Endothelial cell of umbilical vein (primary cell): ENCODE data around the gene USF2. TPM values are rescaled to one million over a fixed set of nuclear protein-coding genes. Genes with fewer than 3 reads are reported as not detected.

Experiments
- BruUV-seq: library from RNA; stranded (reverse); fragments of 400-500 nt; replicated peaks from 2 replicates; lab custom pipeline; 2021; lab: Mats Ljungman, UMichigan
- CTCF ChIA-PET: fragments of 300-600, 350-600 bp; sonication (Branson Sonifier 250); formaldehyde crosslinking; loops from one replicate; lab custom pipeline; 2021; ENCODE audit warnings: antibody characterized with exemption, inconsistent platforms; lab: Charles Lee
- POLR2A ChIA-PET: fragments of 300-600, 350-600 bp; sonication (Branson Sonifier 250); formaldehyde crosslinking; loops from one replicate; lab custom pipeline; 2021; ENCODE audit warnings: antibody characterized with exemption, inconsistent platforms; lab: Charles Lee
- DNase-seq: peaks from one replicate; pipeline ENCODE4 v3.0.0-alpha.2; 2011; ENCODE audit warnings: low read depth, low spot score
- FAIRE-seq: peaks from 2 replicates; lab custom pipeline; 2011; peaks lifted over from hg19 to GRCh38; lab: Jason Lieb, UNC
- H2AFZ ChIP-seq: 2 replicates; pipeline ENCODE4 v1.6.0; 2012; ENCODE audit warnings: low read depth, low read length, control low read depth, inconsistent platforms
- H3K27ac ChIP-seq: 2 replicates; pipeline ENCODE4 v1.5.1; 2011; ENCODE audit warnings: low read depth, mild to moderate bottlenecking, control low read depth, low read length, moderate library complexity; ENCODE audit not compliant: insufficient read depth
- H3K27me3 ChIP-seq, 2 experiments: 2 replicates each; pipeline versions ENCODE4 v1.6.0 to v1.6.1; 2011; ENCODE audit warnings: low read length in 2 of 2, mixed read lengths in 1 of 2; ENCODE audit not compliant: control insufficient read depth in 2 of 2, insufficient read depth in 2 of 2
- H3K36me3 ChIP-seq, 2 experiments: 2 replicates in 1 of 2; 3 replicates in 1 of 2; pipeline ENCODE4 v1.5.1; 2011; ENCODE audit warnings: low read length in 2 of 2, mild to moderate bottlenecking in 1 of 2, moderate library complexity in 1 of 2; ENCODE audit not compliant: control insufficient read depth in 2 of 2, insufficient read depth in 2 of 2; ENCODE audit errors: extremely low read depth in 1 of 2
- H3K4me1 ChIP-seq: 3 replicates; pipeline ENCODE4 v1.5.1; 2011; ENCODE audit warnings: mild to moderate bottlenecking, low read length; ENCODE audit not compliant: control insufficient read depth, insufficient read depth; ENCODE audit errors: extremely low read depth
- H3K4me2 ChIP-seq: 2 replicates; pipeline ENCODE4 v1.6.1; 2011; ENCODE audit warnings: low read length, control low read depth, mixed read lengths; ENCODE audit not compliant: insufficient read depth
- H3K4me3 ChIP-seq, 3 experiments: fragments of 200-600 bp in 1 of 3; sonication (generic), shearing (Covaris generic) in 1 of 3; replicated peaks in 1 of 3; 2 replicates each; pipeline ENCODE4 v1.5.1; 2011 to 2016; ENCODE audit warnings: control low read depth in 3 of 3, low read length in 3 of 3, mild to moderate bottlenecking in 2 of 3, inconsistent platforms in 1 of 3, low read depth in 1 of 3, moderate library complexity in 1 of 3; ENCODE audit not compliant: insufficient read depth in 1 of 3
- H3K79me2 ChIP-seq: 2 replicates; pipeline ENCODE4 v1.6.0; 2012; ENCODE audit warnings: low read length, inconsistent platforms; ENCODE audit not compliant: control insufficient read depth, insufficient read depth
- H3K9ac ChIP-seq: replicated peaks from 2 replicates; pipeline ENCODE3; 2011; ENCODE audit warnings: low read length, control low read depth; ENCODE audit not compliant: insufficient read depth; ENCODE audit errors: extremely low read depth
- H3K9me1 ChIP-seq: replicated peaks from 3 replicates; pipeline ENCODE4 v1.6.0; 2011; ENCODE audit warnings: mild to moderate bottlenecking, low read length; ENCODE audit not compliant: control insufficient read depth, insufficient read depth; ENCODE audit errors: extremely low read depth
- H3K9me3 ChIP-seq: replicated peaks from 2 replicates; pipeline ENCODE4 v1.5.1; 2012; ENCODE audit warnings: low read length, inconsistent platforms; ENCODE audit not compliant: control insufficient read depth, insufficient read depth
- H4K20me1 ChIP-seq: replicated peaks from 2 replicates; pipeline ENCODE3; 2011; ENCODE audit warnings: mild to moderate bottlenecking, low read length; ENCODE audit not compliant: control insufficient read depth, insufficient read depth; ENCODE audit errors: extremely low read depth
- EZH2 ChIP-seq: IDR thresholded peaks from 2 replicates; pipeline ENCODE4 v1.6.1; 2012; ENCODE audit warnings: borderline replicate concordance, low read depth, mild to moderate bottlenecking, moderate library complexity, low read length, inconsistent platforms; ENCODE audit not compliant: severe bottlenecking
- FOS ChIP-seq: IDR thresholded peaks from 2 replicates; pipeline ENCODE4 v1.6.1; 2011; ENCODE audit warnings: mild to moderate bottlenecking, low read length, moderate library complexity, borderline replicate concordance; ENCODE audit not compliant: insufficient read depth
- GATA2 ChIP-seq: IDR thresholded peaks from 2 replicates; pipeline ENCODE4 v1.7.0; 2011; ENCODE audit warnings: low read depth, mild to moderate bottlenecking, moderate library complexity, mixed read lengths, low read length; ENCODE audit not compliant: insufficient read length, insufficient read depth
- JUN ChIP-seq: IDR thresholded peaks from 2 replicates; pipeline ENCODE4 v1.6.1; 2011; ENCODE audit warnings: borderline replicate concordance, low read depth; ENCODE audit not compliant: insufficient read length, insufficient read depth
- MYC ChIP-seq: IDR thresholded peaks from one replicate; pipeline ENCODE4 v1.6.1; 2011; ENCODE audit warnings: mild to moderate bottlenecking, low read depth, low read length
- POLR2A ChIP-seq: IDR thresholded peaks from 2 replicates; pipeline ENCODE4 v1.6.1; 2012; ENCODE audit warnings: low read depth, mild to moderate bottlenecking, control low read depth, low read length
- POLR2AphosphoS5 ChIP-seq: IDR thresholded peaks from 2 replicates; pipeline ENCODE4 v1.6.1; 2012; ENCODE audit warnings: low read depth, mild to moderate bottlenecking, control low read depth, low read length, moderate library complexity; ENCODE audit not compliant: insufficient read depth
- dilution Hi-C: fragments of 300-500 bp; cut with MboI; formaldehyde crosslinking; loops from one replicate; pipeline ENCODE4 v1.15.0; 2019; ENCODE audit warnings: low sequenced_read_pairs; ENCODE audit not compliant: extremely low pct_ligation_motif_present
- intact Hi-C: fragments of 100-400 bp; cut with micrococcal nuclease; formaldehyde crosslinking; loops from one replicate; pipeline ENCODE4 v1.10.0; 2022
- polyA plus RNA-seq, 4 experiments: library from polyadenylated mRNA; depleted of rRNA in 3 of 4; stranded (reverse) in 3 of 4; unstranded in 1 of 4; fragments of >200 nt; gene quantifications; 2 replicates each; pipeline versions ENCODE4 v1.2.1 to v1.2.3, GENCODE V29; 2011 to 2012; ENCODE audit warnings: missing spikeins in 1 of 4
- total RNA-seq: library from RNA; stranded (reverse); gene quantifications from 2 replicates; pipeline ENCODE4 v1.2.3, GENCODE V29; 2021
- TF ChIP-seq, protein P1 (sequence below), 2 donors: IDR thresholded peaks; 1 replicate in 1 of 2; 2 replicates in 1 of 2; pipeline ENCODE4 v1.5.1; 2011; ENCODE audit warnings: low read length in 2 of 2, mild to moderate bottlenecking in 2 of 2, moderate library complexity in 2 of 2, control low read depth in 1 of 2, inconsistent platforms in 1 of 2, low read depth in 1 of 2; ENCODE audit not compliant: insufficient read depth in 1 of 2; ENCODE audit errors: extremely low read depth in 1 of 2
- TF ChIP-seq, protein P2 (sequence below): IDR thresholded peaks from 2 replicates; pipeline ENCODE4 v1.6.1; 2011; ENCODE audit not compliant: insufficient read depth, insufficient read length

USF2 gene
- total and polyA plus RNA-seq, 2 donors (not counting 3 experiments of a cell fraction or from before 2014, with no cell fraction given), result 75.0 to 76.8 TPM

DNA sequence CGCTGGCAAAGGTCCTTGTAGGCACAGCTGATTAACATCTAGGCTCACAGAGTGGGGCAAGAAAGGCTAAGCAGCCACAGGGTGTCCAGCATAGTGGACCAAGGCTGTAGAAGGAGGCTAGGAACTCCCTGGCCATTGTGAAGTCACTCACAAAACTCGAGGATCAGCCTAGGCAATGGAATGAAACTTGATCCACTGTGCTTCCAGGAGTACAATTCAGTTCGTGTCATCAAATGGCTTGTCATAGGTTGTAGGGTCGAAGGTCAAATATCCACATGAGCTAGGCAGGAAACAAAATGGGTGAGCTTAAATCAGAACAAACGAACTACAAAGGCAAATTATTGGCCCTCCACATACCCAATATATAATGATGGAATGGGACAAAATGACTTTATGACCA, 35.9 kb upstream of the USF2 start:
- BruUV-seq, result no TSS peak
- Histone ChIP-seq H3K4me3 (no peak overlapping the region), H3K36me3 (no peaks in the 10 kb centered on the region), H4K20me1 (no peaks in the 10 kb centered on the region), H3K9me1 (no peaks in the 10 kb centered on the region), H3K4me1 (no peaks in the 10 kb centered on the region), H3K9me3 (no peaks in the 10 kb centered on the region), H3K9ac (no peak overlapping the region), H3K79me2 (no peaks in the 10 kb centered on the region), H3K27ac (no peak overlapping the region), H3K4me2 (no peak overlapping the region), H2AFZ (no peak overlapping the region), H3K27me3 (no peaks in the 10 kb centered on the region)
- no peak for FAIRE-seq
- intact Hi-C loops, result no loop called here
- dilution Hi-C loops, result no loop called here
- ChIA-PET POLR2A (no interaction called here), CTCF (interaction anchor here (0.7 kb wide), 1 partner anchor 32 kb away, joined by 3 read pairs; no protein-coding TSS in a partner anchor)
- no peak for DNase-seq
- TF ChIP-seq, protein P1, sequence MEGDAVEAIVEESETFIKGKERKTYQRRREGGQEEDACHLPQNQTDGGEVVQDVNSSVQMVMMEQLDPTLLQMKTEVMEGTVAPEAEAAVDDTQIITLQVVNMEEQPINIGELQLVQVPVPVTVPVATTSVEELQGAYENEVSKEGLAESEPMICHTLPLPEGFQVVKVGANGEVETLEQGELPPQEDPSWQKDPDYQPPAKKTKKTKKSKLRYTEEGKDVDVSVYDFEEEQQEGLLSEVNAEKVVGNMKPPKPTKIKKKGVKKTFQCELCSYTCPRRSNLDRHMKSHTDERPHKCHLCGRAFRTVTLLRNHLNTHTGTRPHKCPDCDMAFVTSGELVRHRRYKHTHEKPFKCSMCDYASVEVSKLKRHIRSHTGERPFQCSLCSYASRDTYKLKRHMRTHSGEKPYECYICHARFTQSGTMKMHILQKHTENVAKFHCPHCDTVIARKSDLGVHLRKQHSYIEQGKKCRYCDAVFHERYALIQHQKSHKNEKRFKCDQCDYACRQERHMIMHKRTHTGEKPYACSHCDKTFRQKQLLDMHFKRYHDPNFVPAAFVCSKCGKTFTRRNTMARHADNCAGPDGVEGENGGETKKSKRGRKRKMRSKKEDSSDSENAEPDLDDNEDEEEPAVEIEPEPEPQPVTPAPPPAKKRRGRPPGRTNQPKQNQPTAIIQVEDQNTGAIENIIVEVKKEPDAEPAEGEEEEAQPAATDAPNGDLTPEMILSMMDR (IDR thresholded peaks at IDR 0.05; ENCODE audit: extremely low read depth in 1 of 2, insufficient read depth in 1 of 2, low read depth in 1 of 2, low read length in 2 of 2), result no peak
- TF ChIP-seq EZH2 (no peak), POLR2AphosphoS5 (no peak), POLR2A (no peak), GATA2 (no peak), FOS (no peak), MYC (no peak), JUN (no peak)
- TF ChIP-seq, protein P2, sequence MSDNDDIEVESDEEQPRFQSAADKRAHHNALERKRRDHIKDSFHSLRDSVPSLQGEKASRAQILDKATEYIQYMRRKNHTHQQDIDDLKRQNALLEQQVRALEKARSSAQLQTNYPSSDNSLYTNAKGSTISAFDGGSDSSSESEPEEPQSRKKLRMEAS, result no peak
